C1 segment of cervical spinal cord (tissue), 14 donors: Measurements from ENCODE around the gene TPO.
"Not testable (repeated sequence)": the region's sequence is repeated elsewhere in the genome, so short reads cannot be mapped to it uniquely, and the experiment has no call there.

ENCODE experiments used
- DNase-seq, 14 donors: peaks; one replicate each; lab custom pipeline; 2025; lab: John Stamatoyannopoulos, UW

TPO gene

GRCh38 chr2:1552611-1553010 lies 139.3 kb downstream of the TPO start:
- no peak for DNase-seq

GRCh38 chr2:1553671-1554295 lies 140.5 kb downstream of the TPO start:
- no peak for DNase-seq

GRCh38 chr2:1556286-1556685 lies 143.0 kb downstream of the TPO start:
- no peak for DNase-seq

- DNase-seq, result no peak
Observed at GRCh38 chr2:1556776-1557466, 143.7 kb downstream of the TPO start.

GRCh38 chr2:1557467-1557820 lies 144.2 kb downstream of the TPO start:
- DNase-seq, result no peak

- no peak for DNase-seq
Observed at GRCh38 chr2:1559589-1560175, 146.4 kb downstream of the TPO start.

GRCh38 chr2:1561259-1561658 lies 148.0 kb downstream of the TPO start:
- DNase-seq, result no peak

- no peak for DNase-seq
Observed at GRCh38 chr2:1561811-1562421, 148.7 kb downstream of the TPO start.

- no peak for DNase-seq
Observed at GRCh38 chr2:1563084-1563857, 150.0 kb downstream of the TPO start.

- DNase-seq, result no peak
Observed at GRCh38 chr2:1563943-1564891, 151.0 kb downstream of the TPO start.

GRCh38 chr2:1567556-1568344 lies 154.5 kb downstream of the TPO start:
- no peak for DNase-seq

- not testable (repeated sequence) for DNase-seq
Observed at GRCh38 chr2:1568345-1568668, 155.0 kb downstream of the TPO start.

- no peak for DNase-seq
Observed at GRCh38 chr2:1569879-1570450, 156.7 kb downstream of the TPO start.

- no peak for DNase-seq
Observed at GRCh38 chr2:1571477-1572417, 158.5 kb downstream of the TPO start.

GRCh38 chr2:1572638-1573037 lies 159.4 kb downstream of the TPO start:
- no peak for DNase-seq

- DNase-seq, result no peak
Observed at GRCh38 chr2:1577846-1578245, 164.6 kb downstream of the TPO start.

GRCh38 chr2:1581257-1581964 lies 168.1 kb downstream of the TPO start:
- not testable (repeated sequence) for DNase-seq
